ENCODE results near the gene OSBPL2.

OSBPL2 gene

GRCh38 chr20:62313021-62313420 lies 74.7 kb downstream of the OSBPL2 start:
- no peak for DNase-seq (ENCODE audit: low spot score)

- DNase-seq (ENCODE audit: low spot score) = no peak
These were observed 75.4 kb downstream of the OSBPL2 start for GRCh38 chr20:62313460-62314338.

GRCh38 chr20:62314339-62314638 lies 76.0 kb downstream of the OSBPL2 start:
- DNase-seq (ENCODE audit: low spot score) = no peak

GRCh38 chr20:62314711-62315302 lies 76.5 kb downstream of the OSBPL2 start:
- no peak for DNase-seq (ENCODE audit: low spot score)

GRCh38 chr20:62315773-62316172 lies 77.5 kb downstream of the OSBPL2 start:
- no peak for DNase-seq (ENCODE audit: low spot score)

- no peak for DNase-seq (ENCODE audit: low spot score)
These were observed 78.2 kb downstream of the OSBPL2 start for GRCh38 chr20:62316331-62317166.

GRCh38 chr20:62317167-62317655 lies 78.9 kb downstream of the OSBPL2 start:
- DNase-seq (ENCODE audit: low spot score) = no peak

- no peak for DNase-seq (ENCODE audit: low spot score)
These were observed 80.4 kb downstream of the OSBPL2 start for GRCh38 chr20:62318400-62319345.

- DNase-seq (ENCODE audit: low spot score) = no peak
These were observed 81.1 kb downstream of the OSBPL2 start for GRCh38 chr20:62319346-62319909.

GRCh38 chr20:62320581-62321354 lies 82.4 kb downstream of the OSBPL2 start:
- no peak for DNase-seq (ENCODE audit: low spot score)

GRCh38 chr20:62321521-62321948 lies 83.2 kb downstream of the OSBPL2 start:
- DNase-seq (ENCODE audit: low spot score) = no peak

- DNase-seq (ENCODE audit: low spot score) = no peak
These were observed 83.7 kb downstream of the OSBPL2 start for GRCh38 chr20:62321975-62322374.

- no peak for DNase-seq (ENCODE audit: low spot score)
These were observed 84.2 kb downstream of the OSBPL2 start for GRCh38 chr20:62322492-62323041.

GRCh38 chr20:62323146-62323979 lies 85.0 kb downstream of the OSBPL2 start:
- DNase-seq (ENCODE audit: low spot score) = no peak

GRCh38 chr20:62323980-62324906 lies 85.9 kb downstream of the OSBPL2 start:
- no peak for DNase-seq (ENCODE audit: low spot score)

GRCh38 chr20:62325172-62325905 lies 87.0 kb downstream of the OSBPL2 start:
- DNase-seq (ENCODE audit: low spot score) = no peak

GRCh38 chr20:62326559-62326958 lies 88.2 kb downstream of the OSBPL2 start:
- DNase-seq (ENCODE audit: low spot score) = no peak

All from left forelimb (tissue), 1 donor.